Lung microvascular endothelial cell (primary cell): ENCODE results near the gene CACNA1C. TPM values are rescaled to one million over a fixed set of nuclear protein-coding genes. Genes with fewer than 3 reads are reported as not detected.
A peak's percentile ranks its signal among the peaks of the same experiment; 100 is the strongest.

Source experiments
- DNase-seq, 2 donors: peaks; one replicate each; pipeline versions ENCODE4 v3.0.0 to v3.0.0-alpha.2; 2010; ENCODE audit warnings: low read depth in 2 of 2
- total RNA-seq: library from RNA; depleted of rRNA; stranded (reverse); fragments of >200 nt; gene quantifications from 2 replicates; pipeline ENCODE4 v1.2.1, GENCODE V29; 2014

CACNA1C gene
- total RNA-seq, 1 donor from 2014 or later = under 0.01 TPM

- DNase-seq = no peak
Measured at GRCh38 chr12:2317772-2318171, 265.0 kb downstream of the CACNA1C start.

- DNase-seq = no peak
Measured at GRCh38 chr12:2318286-2318685, 265.5 kb downstream of the CACNA1C start.

GRCh38 chr12:2319136-2319535 lies 266.3 kb downstream of the CACNA1C start:
- DNase-seq = no peak

DNA sequence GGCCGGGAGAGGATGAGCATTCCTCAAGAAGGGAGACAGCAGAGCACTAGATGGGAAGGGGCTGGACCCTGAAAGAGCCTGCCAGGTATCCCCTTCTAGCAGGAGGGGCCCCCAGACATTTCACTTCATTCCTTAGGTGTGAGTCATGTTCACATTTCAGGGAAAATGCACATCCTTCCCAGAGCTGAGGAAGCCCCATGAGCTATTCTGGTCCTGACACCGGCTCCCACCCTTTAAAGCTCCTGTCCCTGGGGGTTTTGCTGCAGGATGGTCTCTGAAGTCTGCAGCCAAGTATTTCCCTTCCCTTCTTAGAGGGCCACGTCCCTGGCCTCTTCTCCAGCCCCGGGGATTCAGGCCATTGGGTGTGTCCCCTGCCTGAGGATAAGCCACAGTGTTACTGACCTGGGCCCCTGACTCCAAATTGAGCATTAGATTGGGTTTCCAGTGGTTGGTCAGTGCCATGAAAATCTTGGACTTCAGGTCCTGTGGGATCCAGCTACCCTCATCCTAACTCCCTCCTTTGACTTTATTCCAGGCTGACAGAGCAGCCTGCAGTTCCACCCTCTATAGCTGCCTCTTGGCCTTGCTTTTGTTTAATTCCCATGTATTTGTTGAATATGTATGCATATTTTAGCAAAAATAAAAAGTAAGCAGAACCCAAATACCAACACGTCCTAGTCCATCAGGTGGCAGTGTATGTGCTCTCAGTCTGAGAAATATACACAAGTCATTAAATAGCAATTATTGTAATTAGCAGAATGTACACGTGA lies 267.1 kb downstream of the CACNA1C start:
- no peak for DNase-seq

DNA sequence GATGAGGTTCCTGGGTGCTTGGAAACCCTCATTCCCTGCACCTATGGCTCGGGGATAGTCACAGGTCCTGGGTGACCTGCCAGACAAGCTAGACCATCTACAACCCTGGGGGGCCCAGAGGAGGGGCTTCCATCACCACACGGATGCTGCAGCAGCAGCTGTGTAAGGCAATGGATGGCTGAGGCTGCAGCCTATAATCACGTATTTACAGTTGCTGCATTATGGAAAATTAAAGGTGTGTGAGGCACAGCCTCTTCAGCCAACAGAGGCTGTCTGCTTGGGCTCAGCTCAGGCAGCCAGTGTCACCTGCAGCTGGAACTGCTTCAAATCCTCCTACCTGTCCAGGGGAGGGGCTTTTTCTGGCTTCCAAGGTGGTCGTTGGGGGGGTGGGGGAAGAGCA lies 268.1 kb downstream of the CACNA1C start:
- DNase-seq = no peak

DNA sequence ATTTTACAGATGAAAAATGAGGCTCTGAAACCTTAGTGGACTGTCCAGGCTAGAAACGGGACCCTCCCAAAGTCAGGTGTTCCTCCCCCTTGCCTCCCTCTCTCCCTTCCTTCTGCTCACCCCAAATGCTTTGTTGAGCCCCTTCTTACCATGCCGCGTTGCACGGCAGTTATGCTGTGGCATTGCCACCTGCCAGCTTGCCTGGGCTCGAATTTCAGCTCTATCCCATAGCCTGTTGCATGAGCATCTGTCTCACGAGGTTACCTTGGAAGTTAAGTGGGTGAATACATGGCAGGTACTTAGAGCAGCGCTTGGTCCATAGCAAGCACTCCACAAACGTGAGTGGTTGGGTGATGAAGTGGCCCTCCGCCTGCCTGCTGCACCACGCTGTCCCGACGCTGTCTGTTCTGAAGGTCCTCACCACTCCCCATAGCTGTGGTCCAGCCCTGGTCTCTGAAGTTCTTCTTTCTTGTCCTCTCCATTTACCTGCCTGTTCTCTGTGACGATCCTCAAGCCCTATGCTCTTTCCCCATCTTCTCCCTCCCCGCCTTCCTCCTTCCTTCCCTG lies 269.9 kb downstream of the CACNA1C start:
- no peak for DNase-seq

DNA sequence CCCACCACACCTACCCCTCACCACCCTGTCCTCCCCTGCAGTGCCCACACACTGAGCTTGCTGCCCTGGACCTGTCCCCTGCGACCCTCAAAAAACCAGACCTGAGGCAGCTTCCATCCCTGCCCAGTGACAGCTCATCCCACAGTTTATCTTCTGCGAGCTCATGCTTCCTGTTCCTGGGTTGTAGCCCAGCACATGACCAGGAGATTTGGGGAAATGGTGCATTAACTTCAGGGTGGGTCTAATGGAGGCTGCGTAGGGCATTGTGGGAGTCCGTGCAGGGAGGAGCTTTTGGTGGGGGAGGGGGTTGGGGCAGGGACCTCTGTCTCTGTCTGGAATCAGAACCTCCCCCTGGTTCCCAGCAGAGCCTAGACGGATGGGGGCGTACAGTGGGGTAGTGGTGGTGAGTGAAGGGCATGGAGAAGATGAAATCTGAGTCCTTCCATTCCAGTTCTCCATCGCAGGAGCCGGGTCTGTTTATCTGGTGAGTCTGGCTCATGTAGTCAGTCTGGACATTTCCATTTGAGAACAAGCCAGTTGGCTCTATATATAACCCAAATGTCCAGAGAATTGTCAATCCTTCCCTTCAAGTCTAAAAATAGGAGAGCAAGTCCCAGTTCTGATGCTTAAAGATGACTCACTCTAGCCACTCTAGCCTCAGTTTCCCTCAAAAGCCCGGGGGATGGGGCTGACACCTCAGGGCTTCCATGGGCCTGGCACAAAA lies 270.9 kb downstream of the CACNA1C start:
- no peak for DNase-seq

DNA sequence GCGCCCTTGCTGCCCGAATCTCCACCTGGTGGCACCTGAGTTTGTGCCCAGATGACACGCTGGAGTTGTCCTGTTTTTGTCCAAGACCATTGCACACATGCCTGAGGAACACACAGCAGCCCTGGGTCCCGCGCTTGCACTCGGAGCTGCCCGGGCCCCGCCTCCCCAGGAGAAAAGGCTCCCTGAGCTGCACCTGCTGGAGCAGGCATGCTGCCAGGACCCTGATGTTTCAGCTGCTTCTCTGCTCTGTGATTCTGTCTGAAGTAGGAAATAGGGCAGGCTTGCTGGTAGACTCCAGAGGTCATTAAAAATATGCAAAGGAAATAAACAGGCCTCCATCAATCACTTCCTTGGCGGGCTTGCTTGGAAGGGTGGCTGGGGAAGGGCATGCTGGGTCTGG lies 271.6 kb downstream of the CACNA1C start:
- peak in 1 of 2 donors; percentile 48 for DNase-seq

- no peak for DNase-seq
Measured at GRCh38 chr12:2325519-2325918, 272.7 kb downstream of the CACNA1C start.

DNA sequence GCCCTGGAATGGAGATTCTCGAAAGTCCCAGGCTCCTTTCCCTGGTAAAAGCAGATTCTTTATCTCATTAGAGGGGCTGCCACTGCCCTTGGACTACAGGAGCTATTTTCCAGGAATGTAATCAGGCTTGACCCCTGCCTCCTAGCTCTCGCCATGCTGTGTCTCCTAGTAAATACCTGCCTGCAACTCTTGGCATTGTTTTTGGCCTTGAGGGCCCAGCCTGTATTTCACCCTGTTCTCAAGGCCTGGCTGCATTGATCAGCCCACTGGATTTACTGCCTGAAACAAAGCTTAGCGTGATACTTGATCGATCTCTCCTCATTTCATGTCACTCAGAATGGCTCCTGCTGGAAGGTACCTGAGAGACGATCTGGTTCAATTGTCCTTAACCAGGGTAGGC lies 273.7 kb downstream of the CACNA1C start:
- DNase-seq = no peak

DNA sequence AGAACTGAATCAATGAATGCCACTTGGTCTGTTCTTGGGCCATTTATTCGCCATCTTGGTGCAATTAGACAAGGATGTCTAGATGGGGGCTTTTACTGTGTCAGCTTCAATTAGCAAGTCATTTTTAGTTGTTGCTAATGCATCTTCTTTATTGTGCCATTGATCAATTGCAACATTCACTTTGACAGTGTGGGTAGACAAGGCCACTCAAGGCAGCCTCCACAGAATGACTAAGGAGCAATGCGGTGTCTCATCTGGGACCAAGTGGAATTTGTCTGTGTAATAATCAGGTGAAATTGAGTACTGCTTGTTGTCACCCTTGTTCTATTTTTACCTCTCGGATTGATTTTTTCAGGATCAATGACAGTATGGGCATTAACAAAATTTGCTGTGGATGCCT lies 275.9 kb downstream of the CACNA1C start:
- DNase-seq = no peak

GRCh38 chr12:2329661-2330210 lies 276.9 kb downstream of the CACNA1C start:
- DNase-seq = no peak

DNA sequence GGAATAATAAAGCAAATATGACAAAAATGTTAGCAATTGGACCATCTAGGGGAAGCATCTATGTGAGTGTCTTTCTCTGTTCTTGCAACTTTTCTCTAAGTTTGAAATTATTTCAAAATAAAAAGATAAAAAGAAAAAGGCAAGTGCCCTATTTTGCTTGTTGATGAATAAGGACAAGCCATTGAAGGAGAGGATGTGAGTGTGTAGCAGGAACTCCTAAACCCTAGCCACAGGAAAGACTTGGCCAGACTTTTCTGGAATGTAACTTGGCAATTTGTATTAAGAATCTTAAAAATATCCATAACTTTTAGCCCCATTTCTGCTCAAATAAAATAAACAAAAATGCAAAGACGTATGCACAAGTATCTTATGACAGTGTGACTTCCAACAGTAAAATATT lies 279.4 kb downstream of the CACNA1C start:
- peak in 1 of 2 donors; percentile 44 for DNase-seq

GRCh38 chr12:2332947-2333346 lies 280.2 kb downstream of the CACNA1C start:
- peak in 1 of 2 donors; percentile 33 for DNase-seq

DNA sequence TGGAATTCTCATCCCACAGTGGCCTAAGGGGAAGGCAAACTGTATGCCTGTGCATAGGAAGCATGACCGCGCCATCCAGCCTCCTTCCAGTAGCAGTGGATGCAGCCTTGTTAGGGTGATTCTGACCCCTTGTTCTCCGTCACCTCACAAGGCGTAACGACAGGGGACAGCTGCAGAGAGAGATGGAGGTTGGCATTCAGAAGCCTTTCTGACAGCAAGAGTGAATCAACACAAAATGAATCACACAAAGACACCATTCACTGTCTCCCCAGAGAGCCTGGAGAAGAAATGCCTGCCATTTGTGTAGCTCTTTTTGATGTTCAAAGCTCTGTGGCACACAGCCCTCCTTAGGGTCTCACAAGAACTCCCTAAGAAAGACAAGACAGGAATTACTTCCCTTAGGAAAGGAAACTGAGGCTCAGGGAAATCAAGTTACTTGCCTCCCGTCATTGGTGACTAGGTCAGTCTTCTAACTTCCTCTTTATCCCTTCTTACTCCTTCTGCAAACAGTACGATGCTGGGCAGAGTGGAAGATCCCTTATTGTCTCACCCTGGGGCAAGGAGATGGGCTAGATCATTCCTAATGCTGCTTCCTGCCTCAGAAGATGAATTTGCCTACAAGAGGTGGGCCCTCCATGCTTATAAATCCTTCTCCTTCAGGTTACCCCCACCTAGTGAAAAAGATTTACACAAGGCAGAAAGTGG lies 280.9 kb downstream of the CACNA1C start:
- DNase-seq = no peak

DNA sequence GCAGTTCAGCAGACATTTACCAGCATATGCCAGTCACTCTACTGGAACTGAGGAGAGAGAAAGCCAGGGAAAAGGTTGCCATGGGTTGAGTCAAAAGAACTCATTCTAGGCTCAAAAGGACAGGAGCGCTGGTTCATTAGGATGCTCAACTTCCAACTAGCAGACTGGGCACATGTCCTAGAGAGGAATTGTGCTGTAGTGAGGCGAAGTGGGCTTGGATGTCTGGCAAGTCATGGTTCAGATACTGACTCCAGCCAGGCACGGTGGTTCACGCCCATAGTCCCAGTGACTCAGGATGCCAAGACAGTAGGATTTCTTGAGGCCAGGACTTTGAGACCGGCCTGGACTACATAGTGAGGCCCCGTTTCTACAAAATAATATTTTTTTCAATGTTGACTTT lies 281.5 kb downstream of the CACNA1C start:
- DNase-seq = no peak

DNA sequence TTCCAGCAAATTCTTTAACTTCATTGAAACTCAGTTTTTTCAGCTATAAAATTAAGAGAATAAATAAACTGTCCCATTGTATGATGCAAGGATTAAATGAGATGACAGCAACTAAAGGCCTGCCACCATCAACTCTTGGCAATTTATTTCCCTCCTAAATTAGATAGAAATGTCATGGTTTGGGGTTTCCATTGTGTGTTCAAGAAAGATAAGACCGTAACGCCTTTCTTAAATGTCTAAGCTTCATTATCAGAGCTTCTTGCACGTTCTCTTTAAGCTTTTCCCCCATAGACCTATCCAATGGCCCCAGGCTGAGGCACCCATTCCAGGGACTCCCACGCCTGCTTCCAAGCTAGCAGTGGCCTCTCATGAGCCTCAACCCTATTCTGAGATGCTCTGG lies 281.9 kb downstream of the CACNA1C start:
- no peak for DNase-seq

GRCh38 chr12:2335109-2335508 lies 282.3 kb downstream of the CACNA1C start:
- DNase-seq = peak; percentile 21 to 58

DNA sequence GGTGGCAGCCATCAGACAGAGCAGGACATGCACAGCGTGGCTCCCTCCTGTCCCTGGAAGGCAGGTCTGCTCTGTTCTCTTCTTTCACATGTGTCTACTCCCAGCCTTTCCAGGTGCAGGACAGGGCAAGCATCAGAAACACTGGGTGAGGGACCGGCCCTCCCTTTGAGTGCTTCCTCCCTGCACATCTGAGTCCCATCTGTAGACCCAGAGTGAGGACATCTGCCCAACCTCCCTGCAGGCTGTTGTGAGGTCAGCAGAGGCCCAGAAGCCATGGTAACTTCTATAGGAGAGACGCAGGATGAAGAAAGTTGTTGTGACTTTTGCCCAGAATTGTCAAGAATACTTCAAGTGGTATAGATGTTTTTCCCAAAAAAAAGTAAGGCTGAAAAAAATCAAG lies 282.7 kb downstream of the CACNA1C start:
- DNase-seq = no peak

DNA sequence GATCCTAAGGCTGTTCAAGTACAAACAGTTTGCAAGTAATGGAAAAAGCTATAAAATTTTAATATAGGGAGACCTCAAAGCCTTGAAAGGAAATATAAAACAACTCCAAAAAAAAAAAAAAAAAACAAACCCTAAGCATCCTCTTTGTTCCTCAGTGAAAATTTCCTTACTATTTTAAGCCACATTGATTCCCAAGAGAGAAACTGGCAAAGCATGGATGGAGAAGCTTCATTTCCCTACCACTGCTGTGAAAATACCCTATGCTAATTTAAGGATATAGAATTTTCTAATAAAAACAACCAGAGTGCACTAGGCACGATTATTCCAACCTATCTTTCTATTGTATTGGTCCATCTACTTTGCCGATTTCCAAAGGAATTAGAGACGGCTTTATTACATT lies 283.1 kb downstream of the CACNA1C start:
- DNase-seq = no peak

DNA sequence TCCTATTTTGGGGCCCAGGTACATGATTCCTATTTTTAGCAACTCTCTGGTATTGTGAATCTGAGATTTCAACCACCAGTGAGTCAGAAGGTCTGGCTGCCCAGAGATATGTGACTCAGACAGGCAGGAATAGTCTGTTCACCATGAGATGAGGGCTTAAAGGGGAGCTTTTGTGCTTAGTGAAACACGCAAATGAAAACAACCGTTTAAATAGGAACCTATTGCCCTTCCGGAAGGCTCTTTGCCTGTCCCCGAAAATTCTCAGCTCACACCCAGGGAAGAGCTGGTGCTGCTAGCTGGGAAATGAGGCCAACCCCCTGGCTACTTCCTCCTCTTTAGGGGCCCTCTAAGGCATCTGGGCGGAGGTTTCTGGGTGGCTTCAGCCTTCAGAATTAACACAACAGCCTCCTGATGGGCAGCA lies 283.6 kb downstream of the CACNA1C start:
- peak; percentile 73 to 90 for DNase-seq
